GM21515 (cell line): ENCODE results near the gene MEIOSIN.
"Not testable (repeated sequence)": the region's sequence is repeated elsewhere in the genome, so short reads cannot be mapped to it uniquely, and the experiment has no call there.

Experiments
- ATAC-seq: cut with Tn5 transposase; IDR thresholded peaks from one replicate; pipeline ENCODE4 v1.9.1; 2021; ENCODE audit not compliant: unreplicated experiment

MEIOSIN gene, protein sequence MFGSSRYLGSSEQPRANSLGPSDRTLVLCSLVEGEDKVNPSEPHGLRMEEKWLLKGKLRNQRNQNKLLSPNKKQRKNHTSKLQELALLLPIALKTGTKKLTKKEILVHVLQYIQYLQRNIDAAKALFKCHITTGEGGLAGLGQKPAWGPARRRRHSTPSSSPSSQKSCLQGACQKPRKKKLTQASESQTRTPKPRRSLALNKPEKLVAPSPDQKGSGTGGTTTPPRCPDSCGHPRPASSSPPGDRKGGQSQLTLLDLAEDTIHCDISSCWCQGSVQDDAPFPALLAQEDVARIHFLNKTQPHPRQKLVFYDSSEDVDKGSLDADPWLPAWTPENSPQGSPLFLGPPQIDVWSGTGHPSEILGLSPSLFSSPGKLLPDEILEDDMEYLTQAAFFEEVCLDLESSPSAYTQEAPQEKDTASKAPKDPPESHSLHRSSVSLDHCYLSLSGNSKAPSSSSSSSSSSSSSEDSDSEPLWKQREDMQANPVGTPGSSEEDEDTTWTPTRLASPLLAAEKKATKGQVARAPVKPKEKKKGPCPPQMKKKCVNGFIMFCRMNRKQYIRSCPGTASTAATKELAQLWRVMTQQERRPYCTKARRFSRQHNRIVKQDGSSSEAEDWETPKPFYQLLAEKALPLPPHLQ

DNA sequence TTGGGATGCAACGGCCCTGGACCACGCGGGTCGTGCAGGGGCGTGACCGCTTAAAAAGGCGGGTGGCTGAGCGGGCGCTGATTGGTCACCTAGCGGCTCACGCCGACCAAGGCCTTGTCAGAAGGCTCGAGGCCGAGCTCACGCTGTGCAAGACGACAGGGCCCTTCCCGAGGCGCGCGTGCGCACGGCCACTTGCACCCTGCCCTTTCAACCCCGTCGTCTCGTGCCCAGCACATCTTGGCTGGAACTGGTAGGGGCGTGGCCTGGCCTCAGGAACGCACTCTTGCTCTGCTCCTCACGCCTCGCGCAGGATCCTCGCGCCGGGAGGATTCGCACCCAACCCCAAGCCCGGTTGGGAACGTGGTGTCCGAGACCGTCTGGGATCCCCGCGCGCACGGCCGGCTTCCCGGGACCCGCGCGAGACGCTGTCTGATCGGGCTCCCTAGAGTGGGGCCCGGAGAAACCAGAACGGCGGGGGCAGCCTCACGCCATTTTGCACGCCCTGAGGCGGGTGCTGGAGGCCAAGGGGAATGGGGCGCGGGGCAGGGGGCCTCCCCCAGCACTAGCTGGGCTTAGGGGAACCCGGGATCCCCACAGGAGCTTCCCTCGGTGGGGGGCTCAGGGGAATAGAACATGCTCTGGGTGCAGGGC, at the start of gene MEIOSIN:
MEIOSIN (plus strand) TSS at position 280 of the 651 bp plus-strand sequence. CDS start 1,938 bp downstream, outside the sequence.
- ATAC-seq: no peak

DNA sequence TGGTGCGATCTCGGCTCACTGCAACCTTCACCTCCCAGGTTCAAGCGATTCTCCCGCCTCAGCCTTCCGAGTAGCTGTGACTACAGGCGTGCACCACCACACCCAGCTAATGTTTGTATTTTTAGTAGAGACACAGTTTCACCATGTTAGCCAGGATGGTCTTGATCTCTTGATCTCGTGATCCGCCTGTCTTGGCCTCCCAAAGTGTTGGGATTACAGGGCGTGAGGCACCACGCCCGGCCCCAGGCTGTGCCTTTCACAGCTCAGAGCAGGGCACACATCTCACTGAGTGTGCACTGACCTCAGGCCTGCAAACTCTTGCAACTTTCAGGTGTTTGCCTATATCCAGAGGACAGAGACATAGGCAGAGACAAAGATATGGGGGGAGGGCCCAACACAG, 48.2 kb upstream of the MEIOSIN start:
- ATAC-seq: not testable (repeated sequence)

DNA sequence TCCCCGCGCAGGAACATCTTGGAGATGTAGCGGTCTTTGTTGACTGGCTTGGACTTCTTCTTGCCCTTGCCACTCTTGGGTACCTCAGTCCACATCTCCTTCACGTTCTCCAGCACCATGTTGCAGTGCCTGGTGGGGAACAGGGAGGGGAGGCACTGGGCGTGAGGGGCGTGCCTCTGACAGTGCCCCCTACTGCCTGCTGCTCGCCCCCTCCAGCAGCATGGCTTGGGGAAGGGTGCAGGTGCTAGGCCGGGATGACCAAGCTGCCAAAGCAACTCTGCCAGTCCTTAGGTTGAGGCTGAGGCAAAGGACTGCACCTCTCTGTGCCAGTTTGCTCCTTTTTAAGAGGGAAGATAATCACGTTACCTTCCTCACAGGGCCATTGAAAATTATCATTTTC, 45.6 kb upstream of the MEIOSIN start:
- ATAC-seq: no peak

DNA sequence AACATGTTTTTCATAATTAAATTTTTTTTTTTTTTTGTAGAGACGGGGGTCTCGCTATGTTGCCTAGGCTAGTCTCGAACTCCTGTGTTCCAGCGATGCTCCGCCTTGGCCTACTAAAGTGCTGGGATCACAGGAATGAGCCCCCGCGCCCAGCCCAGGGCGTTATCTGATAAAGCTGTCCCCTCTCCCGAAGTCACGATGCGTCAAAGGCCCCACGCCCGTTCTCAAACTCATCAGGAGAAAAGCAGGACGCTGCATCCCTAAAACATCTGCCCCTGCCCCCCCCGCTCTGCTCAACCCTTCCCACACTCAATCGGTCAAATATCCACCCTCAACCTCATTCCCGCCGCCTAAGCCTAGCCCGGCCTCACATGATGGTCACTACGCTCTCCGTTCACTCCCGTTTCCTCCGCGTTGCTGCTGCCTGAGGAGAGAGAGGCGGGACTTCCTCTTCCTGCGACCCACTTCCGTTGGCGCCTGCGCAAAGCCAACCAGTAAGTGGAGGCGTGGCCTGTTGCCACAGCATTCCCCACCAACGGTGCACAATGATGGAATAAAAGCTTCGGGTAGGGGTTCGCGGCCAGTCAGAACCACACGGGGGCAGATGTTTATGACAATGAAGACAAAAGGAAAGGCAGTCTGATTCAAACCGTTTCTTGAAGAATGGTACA, 41.6 kb upstream of the MEIOSIN start, which contains the start of gene SNRPD2:
SNRPD2 (minus strand) TSS at position 438 of the 671 bp plus-strand sequence; CDS start at position 373, 65 bp downstream.
- ATAC-seq: peak; percentile 57

DNA sequence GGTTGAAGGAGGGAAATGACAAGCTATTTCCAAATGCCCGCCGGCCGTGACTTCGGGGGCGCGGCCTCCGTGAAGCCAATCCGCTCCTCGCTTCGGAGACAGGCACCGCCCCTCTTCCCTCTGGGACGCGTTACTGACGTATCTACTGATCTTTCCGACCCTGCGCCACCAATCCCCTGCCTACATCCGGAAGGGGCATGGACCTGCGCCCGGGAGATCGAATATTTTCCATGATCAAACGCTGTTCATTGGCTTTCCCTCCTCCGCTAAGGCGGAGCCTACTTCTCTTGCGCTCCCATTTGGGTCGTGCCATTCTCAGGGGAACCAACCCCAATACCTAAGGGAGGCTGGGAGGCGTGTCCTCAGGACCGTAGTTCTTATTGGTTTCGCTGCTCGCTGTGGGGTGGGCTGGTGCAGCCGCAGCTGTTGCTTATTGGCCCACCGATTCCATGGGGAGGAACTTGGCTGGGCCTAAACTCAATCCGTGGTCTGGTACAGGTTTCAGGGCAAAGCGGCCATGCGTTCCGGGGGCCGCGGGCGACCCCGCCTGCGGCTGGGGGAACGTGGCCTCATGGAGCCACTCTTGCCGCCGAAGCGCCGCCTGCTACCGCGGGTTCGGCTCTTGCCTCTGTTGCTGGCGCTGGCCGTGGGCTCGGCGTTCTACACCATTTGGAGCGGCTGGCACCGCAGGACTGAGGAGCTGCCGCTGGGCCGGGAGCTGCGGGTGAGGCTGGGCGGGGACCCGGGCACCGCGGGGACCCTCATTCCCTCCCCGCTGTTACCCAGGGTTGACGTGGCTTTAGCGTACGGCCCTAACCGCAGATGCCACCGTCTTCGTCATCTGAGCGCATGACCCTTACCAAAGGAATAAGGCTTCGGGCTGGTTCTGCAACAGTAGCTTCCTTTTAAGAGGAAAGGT, 40.8 kb upstream of the MEIOSIN start, which contains the start of gene QPCTL:
QPCTL (plus strand) TSS at position 480 of the 919 bp plus-strand sequence; CDS start at position 518, 38 bp downstream.
- ATAC-seq: peak; percentile 76

DNA sequence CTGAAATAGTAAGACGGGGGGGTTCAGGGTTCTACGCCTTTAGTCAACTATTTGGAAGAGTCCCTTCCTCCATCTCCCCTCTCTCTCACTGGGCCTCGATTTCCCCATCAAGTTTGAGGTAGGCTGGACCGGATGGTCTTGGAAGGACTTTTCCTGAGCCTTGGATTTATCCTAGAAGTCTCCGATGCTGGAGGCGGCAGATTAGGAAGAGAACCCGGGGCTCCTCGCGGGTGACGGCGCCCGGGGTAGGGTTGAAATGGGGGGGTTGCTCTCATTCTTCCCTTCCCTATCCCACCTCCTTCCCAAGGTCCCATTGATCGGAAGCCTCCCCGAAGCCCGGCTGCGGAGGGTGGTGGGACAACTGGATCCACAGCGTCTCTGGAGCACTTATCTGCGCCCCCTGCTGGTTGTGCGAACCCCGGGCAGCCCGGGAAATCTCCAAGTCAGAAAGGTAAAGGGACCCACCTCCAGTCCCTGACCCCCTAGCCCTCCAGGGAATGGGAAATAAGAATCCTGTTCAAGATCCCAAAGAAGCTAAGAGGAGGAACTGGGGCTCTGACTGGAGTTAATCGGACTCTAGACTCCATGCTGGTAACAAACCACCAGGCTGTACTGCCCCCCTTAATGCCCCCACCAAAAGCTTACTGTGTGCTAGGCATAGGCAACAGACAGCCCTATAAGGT, 40.0 kb upstream of the MEIOSIN start:
- no peak for ATAC-seq

DNA sequence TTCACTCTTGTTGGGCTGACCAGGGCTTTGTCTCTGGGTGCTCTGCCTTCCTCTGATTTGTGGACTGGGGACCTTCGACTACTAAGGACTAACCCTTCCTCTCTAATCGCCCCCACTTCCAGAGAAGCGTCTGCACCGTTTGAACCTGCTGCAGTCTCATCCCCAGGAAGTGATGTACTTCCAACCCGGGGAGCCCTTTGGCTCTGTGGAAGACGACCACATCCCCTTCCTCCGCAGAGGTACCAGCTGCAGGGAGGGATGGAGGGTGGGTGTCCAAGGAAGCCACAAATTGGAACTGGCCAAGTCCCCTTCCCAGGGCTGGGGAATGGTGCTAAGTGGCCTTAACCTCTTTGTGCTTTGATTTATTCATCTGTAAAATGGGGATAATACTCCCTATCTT, 31.6 kb upstream of the MEIOSIN start:
- no peak for ATAC-seq

DNA sequence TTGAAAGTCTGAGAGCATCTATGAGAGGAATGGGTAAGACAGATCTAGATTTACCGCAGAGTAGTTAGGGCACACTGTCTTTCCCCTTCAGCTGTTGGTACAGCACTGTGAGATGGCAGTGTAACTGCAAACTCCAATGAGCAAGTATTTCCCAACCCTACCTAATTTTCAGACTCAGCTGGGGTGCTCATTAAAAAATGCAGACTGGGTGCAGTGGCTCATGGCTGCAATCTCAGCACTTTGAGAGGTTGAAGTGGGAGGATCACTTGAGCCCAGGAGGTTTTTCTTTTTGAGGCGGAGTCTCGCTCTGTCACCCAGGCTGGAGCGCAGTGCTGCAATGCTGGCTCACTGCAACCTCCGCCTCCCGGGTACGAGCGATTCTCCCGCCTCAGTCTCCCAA, 28.1 kb upstream of the MEIOSIN start:
- no peak for ATAC-seq

DNA sequence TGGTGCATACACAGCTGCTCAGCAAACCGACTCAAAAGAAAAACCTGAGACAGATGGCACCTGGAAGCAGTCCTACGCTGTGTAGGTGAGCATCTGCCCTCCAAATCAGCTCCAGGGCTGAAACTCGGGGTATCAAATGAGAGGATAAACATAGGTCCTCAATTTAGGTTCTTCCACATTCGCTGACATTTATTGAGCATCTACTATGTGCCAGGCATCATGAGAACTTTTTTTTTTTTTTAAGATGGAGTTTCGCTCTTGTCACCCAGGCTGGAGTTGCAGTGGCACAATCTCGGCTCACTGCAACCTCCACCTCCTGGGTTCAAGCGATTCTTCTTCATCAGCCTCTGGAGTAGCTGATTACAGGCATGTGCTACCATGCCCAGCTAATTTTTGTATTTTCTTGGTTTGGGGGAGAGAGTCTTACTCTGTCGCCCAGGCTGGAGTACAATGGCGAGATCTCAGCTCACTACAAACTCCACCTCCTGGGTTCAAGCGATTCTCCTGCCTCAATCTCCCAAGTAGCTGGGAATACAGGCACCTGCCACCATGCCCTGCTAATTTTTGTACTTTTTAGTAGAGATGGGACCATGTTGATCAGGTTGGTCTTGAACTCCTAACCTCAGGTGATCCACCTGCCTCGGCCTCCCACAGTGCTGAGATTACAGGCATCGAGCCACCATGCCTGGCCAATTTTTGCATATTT, 27.4 kb upstream of the MEIOSIN start:
- no peak for ATAC-seq

DNA sequence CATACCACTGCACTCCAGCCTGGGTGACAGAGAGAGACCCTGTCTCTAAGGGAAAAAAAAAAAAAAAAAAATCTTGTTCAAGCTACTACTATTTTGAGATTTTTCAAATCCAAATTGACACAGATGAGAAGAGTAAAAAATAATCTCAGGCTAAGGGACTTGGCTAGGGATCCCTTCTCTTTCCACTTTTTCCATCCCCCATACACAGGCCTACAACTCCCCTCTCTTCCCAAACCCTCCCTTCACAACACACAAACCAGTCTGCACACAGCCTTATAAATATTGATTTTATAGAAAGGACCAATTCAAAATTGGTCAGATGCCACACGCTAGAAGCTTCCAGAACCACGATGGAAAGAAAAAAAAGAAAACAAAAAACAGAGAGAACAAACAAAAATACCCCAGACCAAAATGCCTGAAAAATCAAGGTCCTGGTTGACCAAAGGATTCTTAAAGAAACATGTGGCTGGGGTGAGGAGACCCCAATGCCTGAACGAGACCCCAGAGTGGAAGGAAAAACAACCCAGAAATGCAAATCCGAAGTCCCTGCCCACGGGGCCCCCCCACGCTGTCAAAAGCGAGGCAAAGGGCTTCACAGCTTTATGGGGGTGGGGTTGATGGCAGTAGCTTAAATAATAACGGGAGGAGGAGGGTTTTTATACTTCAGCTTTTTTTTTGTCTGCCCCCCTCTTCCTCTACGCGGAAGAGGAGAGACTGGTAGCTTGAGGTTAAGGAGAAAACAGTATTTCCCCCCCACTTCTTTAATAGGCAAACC, 22.7 kb upstream of the MEIOSIN start:
- ATAC-seq: no peak

DNA sequence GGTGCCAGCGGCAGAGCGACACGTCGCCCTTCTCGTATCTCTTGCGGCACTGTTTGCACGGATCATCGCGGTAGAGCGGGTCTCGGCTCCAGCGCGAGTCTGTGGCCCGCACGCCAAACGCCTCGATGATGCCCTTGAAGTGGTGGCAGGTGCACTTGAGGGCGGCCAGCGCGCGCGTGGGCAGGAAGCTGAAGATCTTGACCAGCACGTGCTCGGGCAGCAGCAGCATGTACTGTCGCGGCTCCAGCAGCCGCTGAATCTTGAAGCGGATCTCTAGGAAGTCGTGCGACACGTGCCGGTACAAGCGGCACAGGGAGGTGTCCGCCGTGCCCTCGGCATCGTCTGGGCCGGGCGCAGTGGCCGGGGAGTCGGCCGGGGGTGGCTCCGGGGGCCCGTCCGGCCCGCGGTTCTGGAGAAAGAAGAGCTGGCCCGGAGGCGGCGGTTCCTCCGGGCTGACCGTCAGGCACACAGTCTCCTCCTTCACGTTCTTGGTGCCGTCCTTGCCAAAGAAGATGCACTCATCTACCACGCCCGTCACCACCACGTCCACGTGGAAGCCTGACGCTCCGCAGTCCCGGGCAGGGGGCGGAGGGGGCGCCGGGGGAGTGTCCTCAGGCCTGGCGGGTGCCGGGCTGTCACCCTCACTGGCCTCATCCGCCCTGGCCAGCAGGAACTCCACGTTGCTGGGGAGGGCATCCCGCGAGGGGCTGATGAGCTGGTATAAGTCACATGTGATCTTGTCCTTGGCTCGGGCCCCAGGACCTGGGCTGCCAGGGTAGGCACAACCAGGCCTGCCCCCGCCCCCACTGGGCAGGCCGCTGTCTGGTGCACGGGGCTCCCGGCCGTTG, 21.2 kb upstream of the MEIOSIN start:
- ATAC-seq: no peak

DNA sequence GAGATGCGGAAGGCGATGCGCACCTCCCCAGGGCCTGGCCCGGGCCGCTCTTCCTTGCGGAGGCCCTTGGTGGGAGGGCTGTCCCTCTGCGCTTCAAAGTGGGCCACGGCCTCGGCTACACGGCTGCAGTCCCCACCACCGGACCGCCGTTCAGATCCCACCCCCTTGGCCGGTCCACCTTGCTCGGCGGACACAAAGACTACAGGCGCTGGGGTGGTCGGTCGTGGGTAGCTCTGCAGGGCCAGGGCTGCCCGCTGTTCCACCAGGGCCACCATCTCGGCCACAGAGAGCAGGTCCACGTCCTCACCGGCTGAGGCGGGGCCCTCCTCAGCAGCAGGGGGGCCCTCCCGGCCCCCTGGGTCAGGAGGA, 20.6 kb upstream of the MEIOSIN start:
- no peak for ATAC-seq

DNA sequence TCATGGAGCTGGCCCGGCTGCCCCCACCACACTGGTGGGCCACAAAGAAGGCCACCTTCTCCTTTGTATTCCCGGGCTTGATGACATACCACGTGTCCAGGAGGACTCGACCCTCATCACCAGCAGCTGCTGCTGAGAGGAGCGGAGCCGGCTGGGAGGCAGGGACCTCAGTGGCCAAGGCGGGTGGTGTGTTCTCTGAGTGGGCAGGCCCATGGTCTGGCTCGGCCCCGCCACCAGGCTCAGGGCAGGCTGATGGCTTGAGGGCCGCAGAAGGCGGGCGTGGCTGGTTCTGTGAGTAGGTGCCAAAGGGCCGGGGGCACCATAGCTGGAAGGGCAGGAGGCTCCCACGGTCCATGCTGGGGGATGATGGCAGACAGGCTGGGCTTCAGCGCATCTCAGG, 20.1 kb upstream of the MEIOSIN start:
- ATAC-seq: no peak

DNA sequence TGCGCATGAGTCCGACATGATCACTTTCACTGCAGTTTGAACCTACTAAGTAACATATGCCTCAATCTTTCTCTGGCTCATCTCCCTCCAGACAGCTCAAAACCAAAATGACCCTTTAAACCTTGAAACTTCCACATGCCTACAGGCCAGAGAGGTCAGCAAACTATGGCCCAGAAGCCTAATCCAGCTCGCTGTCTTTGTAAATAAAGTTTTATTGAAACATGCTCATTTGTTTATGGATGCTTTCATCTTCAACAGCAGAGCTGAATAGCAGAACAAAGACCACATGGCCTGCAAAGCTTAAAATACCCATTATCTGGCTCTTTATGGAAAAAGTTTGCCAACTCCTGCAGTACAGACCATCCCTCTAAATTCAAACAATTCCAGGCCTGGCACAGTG, 18.1 kb upstream of the MEIOSIN start:
- no peak for ATAC-seq

DNA sequence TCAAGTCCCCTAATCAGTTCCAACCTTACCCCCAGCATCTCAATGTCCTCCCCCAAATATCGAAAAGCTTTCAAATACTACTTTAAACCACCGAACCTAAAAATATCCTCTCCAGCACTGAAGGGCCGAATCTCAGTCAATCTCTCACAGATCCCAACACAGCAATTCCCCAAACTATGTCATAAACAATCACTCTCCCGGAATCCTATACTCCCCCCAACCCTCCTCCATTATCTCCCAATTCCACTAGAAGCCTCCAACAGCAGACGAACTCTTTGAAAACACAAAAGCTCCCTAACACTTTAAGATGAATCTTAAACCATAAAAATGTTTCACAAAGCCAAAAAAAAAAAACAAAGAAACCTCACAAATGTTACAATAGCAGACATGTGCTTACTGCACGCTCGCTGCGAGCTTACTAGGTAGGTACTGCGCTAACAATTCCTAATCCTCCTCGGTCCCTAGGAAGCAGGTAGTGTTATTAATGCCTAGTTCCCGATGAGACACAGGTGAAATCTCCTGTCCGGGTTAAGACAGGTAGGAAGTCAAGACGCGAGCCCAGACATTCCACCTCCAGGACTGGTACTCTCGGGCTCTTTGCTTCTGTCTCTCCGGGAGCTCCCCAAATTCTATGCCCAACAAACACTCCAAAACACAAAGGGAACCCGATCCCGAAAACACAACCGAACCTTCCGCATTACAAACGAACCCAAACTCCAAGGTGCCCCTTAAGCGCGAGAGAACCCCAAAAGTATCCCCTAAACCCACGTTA, 16.7 kb upstream of the MEIOSIN start:
- ATAC-seq: no peak

DNA sequence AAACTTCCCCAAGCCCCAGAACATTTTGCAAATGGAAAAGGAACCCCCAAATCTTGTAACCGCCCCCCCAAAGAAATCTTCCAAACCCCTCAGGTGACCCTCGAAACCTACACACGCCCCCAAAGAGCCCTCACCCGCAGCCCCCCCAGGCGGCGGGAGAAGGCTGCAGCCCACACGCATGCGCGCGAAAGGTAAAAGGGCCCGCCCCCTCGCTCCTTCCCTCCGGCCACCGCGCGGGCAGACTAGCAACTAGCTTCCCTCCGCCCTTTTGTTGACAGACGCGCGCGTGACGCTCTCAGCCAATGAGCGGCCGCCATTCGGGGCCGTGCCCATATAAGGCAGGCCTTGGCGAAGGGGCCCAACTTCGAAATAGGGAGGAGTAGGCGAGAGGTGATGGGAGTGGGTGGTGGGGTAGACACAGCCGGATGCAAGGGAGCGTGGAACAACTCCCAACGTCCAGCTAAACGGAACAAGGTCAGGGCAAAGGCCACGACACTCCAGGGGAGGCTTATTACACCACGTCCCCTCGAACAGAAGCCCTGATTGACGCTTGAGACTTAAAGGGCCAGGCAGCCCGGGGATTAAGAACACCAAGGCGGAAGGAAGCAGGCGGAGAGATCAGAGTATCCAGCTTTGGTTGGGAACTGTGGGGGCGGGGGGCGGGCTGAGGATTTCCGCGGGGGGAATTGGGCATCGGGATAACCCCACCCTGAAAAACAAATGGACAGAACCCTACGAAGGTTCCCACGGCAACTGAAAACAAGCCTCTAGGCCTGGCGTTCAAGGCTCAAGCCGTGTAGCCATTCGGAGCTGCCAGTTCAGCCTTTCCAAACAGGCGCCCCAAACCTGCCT, 15.9 kb upstream of the MEIOSIN start:
- peak; percentile 87 for ATAC-seq
